ENCODE data around the gene MYCBP. TPM values are rescaled to one million over a fixed set of nuclear protein-coding genes. Genes with fewer than 3 reads are reported as not detected.
A peak's percentile ranks its signal among the peaks of the same experiment; 100 is the strongest.

The MYCBP gene
- total and polyA plus RNA-seq, 2 of the 8 experiments (the other 6 are each of a cell fraction or from before 2014, with no cell fraction given) = 22.4 to 38.2 TPM

- peaks cover 3 to 36% of the 10 kb centered on the region in 2 experiments for H3K79me2 ChIP-seq (ENCODE audit: control insufficient read depth in 1 of 2, insufficient read depth in 2 of 2, low read length in 2 of 2)
- no peak overlapping the region for H3K18ac ChIP-seq (ENCODE audit: extremely low read depth, low read length)
- no peak overlapping the region for H3K14ac ChIP-seq (ENCODE audit: insufficient read length)
- H2BK20ac ChIP-seq (ENCODE audit: low read length) = no peak overlapping the region
- H3K27me3 ChIP-seq (replicated peaks in 1 of 4; ENCODE audit: control insufficient read depth in 3 of 4, extremely low read depth in 1 of 4, insufficient read depth in 3 of 4, low read length in 3 of 4) = no peaks in the 10 kb centered on the region
- H2AFZ ChIP-seq (ENCODE audit: low read length) = no peak overlapping the region
- no peak overlapping the region for H3K23ac ChIP-seq (ENCODE audit: insufficient read length)
- H3K56ac ChIP-seq (replicated peaks; ENCODE audit: insufficient read length, low read depth, low read length) = peak overlapping the region; percentile 20
- peaks cover 3% of the 10 kb centered on the region in 2 experiments for H4K20me1 ChIP-seq (replicated peaks in 1 of 2; ENCODE audit: control insufficient read depth in 1 of 2, insufficient read depth in 2 of 2, low read length in 2 of 2)
- peaks cover 2% of the 10 kb centered on the region for H3K79me1 ChIP-seq (ENCODE audit: low read depth, low read length)
- no peak overlapping the region for H3K4ac ChIP-seq (replicated peaks; ENCODE audit: insufficient read length, low read depth, low read length)
- peaks cover 3 to 31% (median 12%) of the 10 kb centered on the region in 4 experiments; a peak in 6 of 8 replicates for H3K36me3 ChIP-seq (ENCODE audit: control insufficient read depth in 2 of 4, insufficient read depth in 4 of 4, low read length in 3 of 4)
- H3K9ac ChIP-seq (replicated peaks in 1 of 4; ENCODE audit: extremely low read depth in 1 of 4, low read depth in 3 of 4, low read length in 3 of 4) = peak overlapping the region; percentile 5 to 80 (median 38); a peak in 6 of 7 replicates
- peak overlapping the region; percentile 87 to 95 for H3K4me2 ChIP-seq (ENCODE audit: insufficient read depth in 1 of 2, low read depth in 2 of 2, low read length in 2 of 2)
- H3K27ac ChIP-seq (ENCODE audit: low read depth, low read length) = no peak overlapping the region
- peak overlapping the region; percentile 59 to 94 (median 86) for H3K4me3 ChIP-seq (ENCODE audit: extremely low read depth in 1 of 4, insufficient read depth in 2 of 4, low read depth in 3 of 4, low read length in 4 of 4)
- H4K5ac ChIP-seq (ENCODE audit: insufficient read length, low read depth, low read length) = no peak overlapping the region
- POLR2A ChIA-PET (ENCODE audit: partially characterized antibody) = interaction anchor here (0.7 to 1.9 kb wide), 5 partner anchors 13 to 168 kb away, joined by 3 to 6 read pairs (median 4); partner anchors contain the start of gene NDUFS5
- H3K4me1 ChIP-seq (replicated peaks in 1 of 4; ENCODE audit: control insufficient read depth in 3 of 4, insufficient read depth in 4 of 4, low read length in 3 of 4) = peaks cover 0 to 8% (median 2%) of the 10 kb centered on the region in 4 experiments; a peak in 3 of 7 replicates
- CTCF ChIA-PET (ENCODE audit: partially characterized antibody) = interaction anchor here (0.5 to 0.7 kb wide), 2 partner anchors 13 to 49 kb away, joined by 3 read pairs; no protein-coding TSS in a partner anchor
- no peak for DNase-seq (ENCODE audit: low read depth in 1 of 2, low spot score in 2 of 2)
- H2BK15ac ChIP-seq (ENCODE audit: low read length) = no peak overlapping the region
- no peak for FAIRE-seq
- H4K8ac ChIP-seq (ENCODE audit: extremely low read depth, insufficient read depth, low read length) = no peak overlapping the region
- 5% methylated on average over 26 of the region's 51 CpGs; no CpG with 5 or more reads in 1 of the 2 experiments for WGBS, 2 experiments (ENCODE audit: extremely low coverage in 1 of 2, insufficient coverage in 1 of 2, insufficient read length in 1 of 2, insufficient replicate concordance in 2 of 2, low coverage in 1 of 2, low lambda C conversion rate in 2 of 2, missing lambda C conversion rate in 1 of 2)
- no peak overlapping the region for H2BK12ac ChIP-seq (ENCODE audit: low read depth, low read length)
- H2BK120ac ChIP-seq (replicated peaks; ENCODE audit: low read depth, low read length) = no peak overlapping the region
- peaks cover 12% of the 10 kb centered on the region for H3K23me2 ChIP-seq (ENCODE audit: low read depth, low read length)
- H4K91ac ChIP-seq (replicated peaks; ENCODE audit: insufficient read length, low read length) = no peak overlapping the region
- no peak overlapping the region for H2AK5ac ChIP-seq (ENCODE audit: low read depth, low read length)
- no peaks in the 10 kb centered on the region for H3K9me3 ChIP-seq (ENCODE audit: insufficient read depth in 2 of 2, low read depth in 1 of 2, low read length in 1 of 2)
- no peak overlapping the region for H2BK5ac ChIP-seq (ENCODE audit: low read depth, low read length)
- TF ChIP-seq TCF12 (IDR thresholded peaks at IDR 0.05; ENCODE audit: low read depth, low read length) = no peak
- no peak for TF ChIP-seq SP1 (IDR thresholded peaks at IDR 0.05; ENCODE audit: low read depth, low read length)
- no peak; the same call in 1 of the 2 replicates for TF ChIP-seq RBBP5 (IDR thresholded peaks at IDR 0.05; ENCODE audit: borderline replicate concordance, low read depth, low read length)
- TF ChIP-seq KDM1A (IDR thresholded peaks at IDR 0.05; ENCODE audit: borderline replicate concordance, low read length) = no peak
- no peak for TF ChIP-seq JUN (IDR thresholded peaks at IDR 0.05; ENCODE audit: low read depth, low read length)
- TF ChIP-seq BACH1 (IDR thresholded peaks at IDR 0.05; ENCODE audit: low read length) = no peak
- no peak for TF ChIP-seq TEAD4 (IDR thresholded peaks at IDR 0.05; ENCODE audit: low read depth, low read length)
- no peak for TF ChIP-seq NANOG (IDR thresholded peaks at IDR 0.05; ENCODE audit: insufficient read depth, low read depth, low read length, poor library complexity, severe bottlenecking)
- peak in 1 of 2 experiments; percentile 56; a peak in 1 of 4 replicates for TF ChIP-seq HDAC2 (IDR thresholded peaks at IDR 0.05; ENCODE audit: borderline replicate concordance in 1 of 2, low read depth in 2 of 2, low read length in 2 of 2)
- TF ChIP-seq BCL11A (IDR thresholded peaks at IDR 0.05; ENCODE audit: low read depth in 2 of 2, low read length in 2 of 2) = no peak
- no peak for TF ChIP-seq CBX8 (IDR thresholded peaks at IDR 0.05; ENCODE audit: borderline replicate concordance, low read depth, low read length)
- peak; percentile 21 for TF ChIP-seq KDM4A (IDR thresholded peaks at IDR 0.05; ENCODE audit: low read depth, low read length, severe bottlenecking)
Measured at GRCh38 chr1:38858833-38859560, 14.2 kb downstream of the MYCBP start.
